HepG2 (cell line): ENCODE measurements around the gene LRRN3. TPM values are rescaled to one million over a fixed set of nuclear protein-coding genes. Genes with fewer than 3 reads are reported as not detected.
"Not testable (repeated sequence)": the region's sequence is repeated elsewhere in the genome, so short reads cannot be mapped to it uniquely, and the experiment has no call there.

ENCODE experiments used
- ATAC-seq: fragments of 200-7000 bp; cut with Tn5 transposase; 3 replicates; pipeline ENCODE4 v1.9.1; 2020; ENCODE audit warnings: mild to moderate bottlenecking, moderate library complexity
- BruUV-seq: library from RNA; stranded (reverse); fragments of 400-500 nt; replicated peaks from 2 replicates; lab custom pipeline; 2021; lab: Mats Ljungman, UMichigan
- CTCF ChIA-PET: fragments of 300-600 bp; formaldehyde crosslinking; extraction: SDS; loops from one replicate; lab custom pipeline; 2021; ENCODE audit warnings: low total read pairs, inconsistent platforms, low intra/inter-chr PET ratio; lab: Yijun Ruan, JAX
- POLR2A ChIA-PET: fragments of 350-600 bp; sonication (Branson Sonifier 250); formaldehyde crosslinking; loops from one replicate; lab custom pipeline; 2020; ENCODE audit warnings: antibody characterized with exemption, inconsistent platforms; lab: Yijun Ruan, JAX
- DNase-seq: peaks from one replicate; pipeline ENCODE4 v3.0.0-alpha.2; 2015; ENCODE audit warnings: low spot score
- FAIRE-seq: peaks from 3 replicates; lab custom pipeline; 2011; peaks lifted over from hg19 to GRCh38; lab: Jason Lieb, UNC
- H2AFZ ChIP-seq: one replicate; pipeline ENCODE4 v1.6.1; 2011; ENCODE audit warnings: low read length, inconsistent platforms
- H3K27ac ChIP-seq: fragments of 300-600 bp; 3 replicates; pipeline ENCODE4 v1.8.0; 2011; ENCODE audit warnings: mixed run types, mild to moderate bottlenecking, mixed read lengths, low read length, inconsistent platforms; ENCODE audit not compliant: insufficient read depth; ENCODE audit errors: extremely low read length
- H3K27me3 ChIP-seq, 2 experiments: fragments of 200-600 bp in 1 of 2; 2 replicates in 1 of 2; 3 replicates in 1 of 2; pipeline versions ENCODE4 v1.6.0 to v1.8.0; 2011; ENCODE audit warnings: low read length in 2 of 2, mild to moderate bottlenecking in 2 of 2, moderate library complexity in 2 of 2, inconsistent platforms in 1 of 2; ENCODE audit not compliant: insufficient read depth in 2 of 2, control insufficient read depth in 1 of 2
- H3K36me3 ChIP-seq, 2 experiments: fragments of 200-600 bp in 1 of 2; replicated peaks in 1 of 2; 2 replicates in 1 of 2; 3 replicates in 1 of 2; pipeline versions ENCODE4 v1.5.1 to v1.8.0; 2011; ENCODE audit warnings: low read length in 2 of 2, inconsistent platforms in 1 of 2; ENCODE audit not compliant: insufficient read depth in 2 of 2, control insufficient read depth in 1 of 2
- H3K4me1 ChIP-seq: 2 replicates; pipeline ENCODE4 v1.5.1; 2012; ENCODE audit warnings: low read length, inconsistent platforms; ENCODE audit not compliant: insufficient read depth
- H3K4me2 ChIP-seq: 2 replicates; pipeline ENCODE4 v1.6.0; 2011; ENCODE audit warnings: low read depth, low read length, inconsistent platforms
- H3K4me3 ChIP-seq, 3 experiments: fragments of 200-600 bp in 1 of 3; sonication (generic), shearing (Covaris generic) in 1 of 3; replicated peaks in 1 of 3; 2 replicates each; pipeline ENCODE4 v1.5.1; 2011 to 2016; ENCODE audit warnings: low read length in 3 of 3, inconsistent platforms in 2 of 3, low read depth in 2 of 3, mild to moderate bottlenecking in 2 of 3, control low read depth in 1 of 3, mixed read lengths in 1 of 3; ENCODE audit not compliant: insufficient read depth in 1 of 3
- H3K79me2 ChIP-seq: one replicate; pipeline ENCODE4 v1.6.1; 2011; ENCODE audit warnings: low read length, inconsistent platforms; ENCODE audit not compliant: insufficient read depth
- H3K9ac ChIP-seq: 2 replicates; pipeline ENCODE4 v1.6.0; 2011; ENCODE audit warnings: mild to moderate bottlenecking, low read depth, low read length, inconsistent platforms; ENCODE audit not compliant: insufficient read depth
- H3K9me3 ChIP-seq: 2 replicates; pipeline ENCODE4 v1.5.1; 2012; ENCODE audit warnings: mild to moderate bottlenecking, low read length
- H4K20me1 ChIP-seq: 2 replicates; pipeline ENCODE4 v1.6.0; 2011; ENCODE audit warnings: inconsistent platforms, mild to moderate bottlenecking, low read length, moderate library complexity; ENCODE audit not compliant: insufficient read depth
- CEBPG ChIP-seq: IDR thresholded peaks from 2 replicates; pipeline ENCODE4 v1.6.1; 2016
- SP5 ChIP-seq: IDR thresholded peaks from 2 replicates; pipeline ENCODE4 v1.6.1; 2016; ENCODE audit warnings: low read depth, borderline replicate concordance
- TEAD3 ChIP-seq: optimal IDR thresholded peaks from 2 replicates; pipeline ENCODE3; 2016; ENCODE audit warnings: borderline replicate concordance
- WGBS: methylation state at CpG from one replicate; pipeline ENCODE4 v1.1.6; 2017; ENCODE audit warnings: low lambda C conversion rate; 5-methylcytosine and 5-hydroxymethylcytosine counted together
- in situ Hi-C: cut with HindIII; loops from 2 replicates; pipeline ENCODE4 v1.10.0; 2017; ENCODE audit warnings: low pct_unique_long_range_greater_than_20kb; ENCODE audit not compliant: extremely low pct_ligation_motif_present
- intact Hi-C: fragments of 100-400 bp; cut with micrococcal nuclease; formaldehyde crosslinking; loops from one replicate; pipeline ENCODE4 v1.10.0; 2022; ENCODE audit not compliant: unreplicated experiment
- polyA plus RNA-seq, 8 experiments: library from polyadenylated mRNA; depleted of rRNA in 3 of 8; stranded (reverse) in 7 of 8; unstranded in 1 of 8; fragments of >200 nt; fragmentation: Illumina TruSeq in 4 of 8; extraction: Trizol in 4 of 8; gene quantifications; 2 replicates each; pipeline versions ENCODE4 v1.2.1 to v1.2.3, GENCODE V29; 2011 to 2016; ENCODE audit warnings: low read depth in 4 of 8, missing spikeins in 1 of 8, mixed read lengths in 1 of 8; ENCODE audit not compliant: insufficient read depth in 1 of 8
- total RNA-seq, 5 experiments: library from RNA; depleted of rRNA; stranded (reverse); fragments of >200 nt; fragmentation: Illumina TruSeq; extraction: Trizol; gene quantifications; 2 replicates each; pipeline ENCODE4 v1.2.3, GENCODE V29; 2016; ENCODE audit warnings: low read depth in 1 of 5
- TF ChIP-seq, protein P1 (sequence below): sonication (generic); formaldehyde crosslinking; IDR thresholded peaks from 2 replicates; pipeline ENCODE4 v1.4.0; 2020; ENCODE audit warnings: missing genetic modification reagents, mild to moderate bottlenecking, borderline replicate concordance
- TF ChIP-seq, protein P2 (sequence below): sonication (generic); formaldehyde crosslinking; IDR thresholded peaks from 2 replicates; pipeline ENCODE4 v1.4.0; 2020; ENCODE audit warnings: missing genetic modification reagents, mild to moderate bottlenecking, borderline replicate concordance

The LRRN3 gene
- total and polyA plus RNA-seq, 2 of the 13 experiments (the other 11 are each of a cell fraction or from before 2014, with no cell fraction given): 0.07 TPM; not detected in 1

DNA sequence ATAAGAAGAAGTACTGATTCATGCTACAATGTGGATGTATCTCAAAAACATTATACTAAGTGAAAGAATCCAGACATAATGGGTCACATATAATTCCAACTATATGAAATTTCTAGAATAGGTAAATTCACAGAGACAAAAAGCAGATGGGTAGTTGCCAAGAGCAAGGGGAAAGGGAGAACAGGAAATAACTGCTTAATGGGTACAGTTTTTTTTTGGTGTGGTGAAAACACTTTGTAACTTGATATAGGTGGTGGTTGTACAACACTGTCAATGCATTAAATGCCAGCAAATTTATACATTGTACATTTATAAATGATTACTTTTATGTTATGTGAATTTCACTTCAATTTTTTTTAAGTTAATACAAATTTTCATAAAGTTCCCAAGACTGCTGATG is 19.4 kb upstream of the LRRN3 start (continued):
- TF ChIP-seq, protein P1, sequence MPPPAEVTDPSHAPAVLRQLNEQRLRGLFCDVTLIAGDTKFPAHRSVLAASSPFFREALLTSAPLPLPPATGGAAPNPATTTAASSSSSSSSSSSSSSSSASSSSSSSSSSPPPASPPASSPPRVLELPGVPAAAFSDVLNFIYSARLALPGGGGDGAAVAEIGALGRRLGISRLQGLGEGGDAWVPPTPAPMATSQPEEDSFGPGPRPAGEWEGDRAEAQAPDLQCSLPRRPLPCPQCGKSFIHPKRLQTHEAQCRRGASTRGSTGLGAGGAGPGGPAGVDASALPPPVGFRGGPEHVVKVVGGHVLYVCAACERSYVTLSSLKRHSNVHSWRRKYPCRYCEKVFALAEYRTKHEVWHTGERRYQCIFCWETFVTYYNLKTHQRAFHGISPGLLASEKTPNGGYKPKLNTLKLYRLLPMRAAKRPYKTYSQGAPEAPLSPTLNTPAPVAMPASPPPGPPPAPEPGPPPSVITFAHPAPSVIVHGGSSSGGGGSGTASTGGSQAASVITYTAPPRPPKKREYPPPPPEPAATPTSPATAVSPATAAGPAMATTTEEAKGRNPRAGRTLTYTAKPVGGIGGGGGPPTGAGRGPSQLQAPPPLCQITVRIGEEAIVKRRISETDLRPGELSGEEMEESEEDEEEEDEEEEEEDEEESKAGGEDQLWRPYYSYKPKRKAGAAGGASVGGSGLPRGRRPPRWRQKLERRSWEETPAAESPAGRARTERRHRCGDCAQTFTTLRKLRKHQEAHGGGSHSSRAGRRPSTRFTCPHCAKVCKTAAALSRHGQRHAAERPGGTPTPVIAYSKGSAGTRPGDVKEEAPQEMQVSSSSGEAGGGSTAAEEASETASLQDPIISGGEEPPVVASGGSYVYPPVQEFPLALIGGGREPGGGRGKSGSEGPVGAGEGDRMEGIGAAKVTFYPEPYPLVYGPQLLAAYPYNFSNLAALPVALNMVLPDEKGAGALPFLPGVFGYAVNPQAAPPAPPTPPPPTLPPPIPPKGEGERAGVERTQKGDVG (CRISPR knock-in tag): no peak

DNA sequence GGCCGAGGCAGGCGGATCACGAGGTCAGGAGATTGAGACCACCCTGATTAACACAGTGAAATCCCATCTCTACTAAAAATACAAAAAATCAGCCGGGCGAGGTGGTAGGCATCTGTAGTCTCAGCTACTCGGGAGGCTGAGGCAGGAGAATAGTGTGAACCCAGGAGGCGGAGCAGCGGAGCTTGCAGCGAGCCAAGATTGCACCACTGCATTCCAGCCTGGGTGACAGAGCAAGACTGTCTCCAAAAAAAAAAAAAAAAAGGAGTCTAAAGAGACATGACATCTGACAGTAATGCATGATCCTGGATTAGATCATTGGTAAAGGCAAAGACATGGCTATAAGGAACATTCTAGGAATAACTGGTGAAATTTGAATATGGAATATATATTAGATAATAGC is 18.3 kb upstream of the LRRN3 start:
- CTCF ChIA-PET, H4K20me1 ChIP-seq, H3K27ac ChIP-seq, in situ Hi-C loops, H2AFZ ChIP-seq, H3K9me3 ChIP-seq, H3K27me3 ChIP-seq, H3K9ac ChIP-seq, H3K4me3 ChIP-seq, H3K79me2 ChIP-seq, BruUV-seq, H3K36me3 ChIP-seq: not testable (repeated sequence)
- TF ChIP-seq SP5: peak; percentile 62
- TF ChIP-seq CEBPG (CRISPR knock-in tag): peak; percentile 43; the same call in 1 of the 2 replicates
- TF ChIP-seq TEAD3 (CRISPR knock-in tag): peak; percentile 69
- TF ChIP-seq, protein P2, sequence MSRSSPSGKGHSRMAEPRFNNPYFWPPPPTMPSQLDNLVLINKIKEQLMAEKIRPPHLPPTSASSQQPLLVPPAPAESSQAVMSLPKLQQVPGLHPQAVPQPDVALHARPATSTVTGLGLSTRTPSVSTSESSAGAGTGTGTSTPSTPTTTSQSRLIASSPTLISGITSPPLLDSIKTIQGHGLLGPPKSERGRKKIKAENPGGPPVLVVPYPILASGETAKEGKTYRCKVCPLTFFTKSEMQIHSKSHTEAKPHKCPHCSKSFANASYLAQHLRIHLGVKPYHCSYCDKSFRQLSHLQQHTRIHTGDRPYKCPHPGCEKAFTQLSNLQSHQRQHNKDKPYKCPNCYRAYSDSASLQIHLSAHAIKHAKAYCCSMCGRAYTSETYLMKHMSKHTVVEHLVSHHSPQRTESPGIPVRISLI (CRISPR knock-in tag): peak; percentile 71; the same call in 1 of the 2 replicates
- DNase-seq: peak; percentile 29
- 13% methylated on average over 9 of the region's 9 CpGs for WGBS
- peak; percentile 90 for ATAC-seq
- FAIRE-seq: peak; percentile 47
- H3K4me1 ChIP-seq: peaks cover 31% of the 10 kb centered on the region
- H3K4me2 ChIP-seq: peak overlapping the region; percentile 32; the same call in 1 of the 2 replicates
- POLR2A ChIA-PET: interaction anchor here (0.6 kb wide), 1 partner anchor 309 kb away, joined by 3 read pairs; no protein-coding TSS in a partner anchor
- intact Hi-C loops: loop anchor here (5.0 kb wide), 1 partner anchor 45 kb away; no protein-coding TSS in a partner anchor
